H9 (cell line): Measurements from ENCODE around the gene AMY1B. TPM values are rescaled to one million over a fixed set of nuclear protein-coding genes. Genes with fewer than 3 reads are reported as not detected.
"Not testable (repeated sequence)": the region's sequence is repeated elsewhere in the genome, so short reads cannot be mapped to it uniquely, and the experiment has no call there.

ENCODE experiments used
- DNase-seq: peaks from one replicate; pipeline ENCODE4 v3.0.0-alpha.2; 2017
- H2AFZ ChIP-seq: one replicate; pipeline ENCODE4 v1.6.1; 2013; ENCODE audit warnings: mild to moderate bottlenecking, low read length, control low read depth, moderate library complexity
- H2AK5ac ChIP-seq: 2 replicates; pipeline ENCODE4 v1.6.1; 2013; ENCODE audit warnings: low read length, control low read depth, mixed read lengths; ENCODE audit not compliant: insufficient read length
- H2BK120ac ChIP-seq: one replicate; pipeline ENCODE4 v1.6.1; 2013; ENCODE audit warnings: low read depth, mild to moderate bottlenecking, low read length, control low read depth, inconsistent platforms; ENCODE audit not compliant: poor library complexity, severe bottlenecking
- H2BK12ac ChIP-seq: 2 replicates; pipeline ENCODE4 v1.6.1; 2013; ENCODE audit warnings: low read length, control low read depth, mixed read lengths, low read depth; ENCODE audit not compliant: insufficient read length
- H2BK15ac ChIP-seq: 2 replicates; pipeline ENCODE4 v1.6.1; 2013; ENCODE audit warnings: low read depth, low read length, control low read depth
- H2BK20ac ChIP-seq: one replicate; pipeline ENCODE4 v1.6.1; 2013; ENCODE audit warnings: low read depth, mild to moderate bottlenecking, low read length, control low read depth, inconsistent platforms; ENCODE audit not compliant: poor library complexity, severe bottlenecking
- H2BK5ac ChIP-seq: 2 replicates; pipeline ENCODE4 v1.6.1; 2013; ENCODE audit warnings: low read length, control low read depth, mixed read lengths; ENCODE audit not compliant: insufficient read length
- H3K14ac ChIP-seq: 2 replicates; pipeline ENCODE4 v1.6.1; 2013; ENCODE audit warnings: low read length, control low read depth; ENCODE audit not compliant: insufficient read depth
- H3K18ac ChIP-seq: 2 replicates; pipeline ENCODE4 v1.6.1; 2013; ENCODE audit warnings: low read depth, mild to moderate bottlenecking, mixed read lengths, low read length, control low read depth; ENCODE audit not compliant: insufficient read length
- H3K23ac ChIP-seq: 2 replicates; pipeline ENCODE4 v1.6.1; 2013; ENCODE audit warnings: low read length, control low read depth, mixed read lengths, low read depth; ENCODE audit not compliant: insufficient read length
- H3K23me2 ChIP-seq: 2 replicates; pipeline ENCODE4 v1.6.1; 2013; ENCODE audit warnings: low read depth, mild to moderate bottlenecking, mixed read lengths, low read length, control low read depth; ENCODE audit not compliant: insufficient read length, poor library complexity, severe bottlenecking
- H3K27ac ChIP-seq: 2 replicates; pipeline ENCODE4 v1.5.1; 2013; ENCODE audit warnings: low read length, control low read depth, mixed read lengths, low read depth; ENCODE audit not compliant: insufficient read length
- H3K27me3 ChIP-seq: 2 replicates; pipeline ENCODE4 v1.6.1; 2013; ENCODE audit warnings: low read length, control low read depth, inconsistent platforms; ENCODE audit not compliant: insufficient read depth
- H3K4ac ChIP-seq: 2 replicates; pipeline ENCODE4 v1.6.1; 2013; ENCODE audit warnings: low read depth, mild to moderate bottlenecking, control low read depth, inconsistent platforms, low read length, moderate library complexity
- H3K4me1 ChIP-seq: 2 replicates; pipeline ENCODE4 v1.6.1; 2013; ENCODE audit warnings: low read length, control low read depth, inconsistent platforms; ENCODE audit not compliant: insufficient read depth
- H3K4me2 ChIP-seq: 2 replicates; pipeline ENCODE4 v1.6.1; 2013; ENCODE audit warnings: low read length, control low read depth, mixed read lengths; ENCODE audit not compliant: insufficient read length, insufficient read depth
- H3K56ac ChIP-seq: 2 replicates; pipeline ENCODE4 v1.6.1; 2013; ENCODE audit warnings: low read depth, mild to moderate bottlenecking, mixed read lengths, low read length, control low read depth; ENCODE audit not compliant: insufficient read length
- H3K79me1 ChIP-seq: 2 replicates; pipeline ENCODE4 v1.6.1; 2013; ENCODE audit warnings: low read depth, mild to moderate bottlenecking, moderate library complexity, low read length, control low read depth, inconsistent platforms; ENCODE audit not compliant: insufficient read depth, poor library complexity, severe bottlenecking
- H3K79me2 ChIP-seq: 2 replicates; pipeline ENCODE4 v1.6.1; 2013; ENCODE audit warnings: low read length, control low read depth, inconsistent platforms; ENCODE audit not compliant: insufficient read depth
- H3K9ac ChIP-seq: 2 replicates; pipeline ENCODE4 v1.6.1; 2013; ENCODE audit warnings: low read length, control low read depth, mixed read lengths; ENCODE audit not compliant: insufficient read length; ENCODE audit errors: extremely low read depth
- H3K9me3 ChIP-seq: one replicate; pipeline ENCODE4 v1.6.1; 2013; ENCODE audit warnings: low read depth, low read length, inconsistent platforms; ENCODE audit not compliant: control insufficient read depth
- H3T11ph ChIP-seq: one replicate; pipeline ENCODE4 v1.6.1; 2013; ENCODE audit warnings: mild to moderate bottlenecking, low read length, control low read depth, inconsistent platforms
- H4K20me1 ChIP-seq: one replicate; pipeline ENCODE4 v1.6.1; 2013; ENCODE audit not compliant: control insufficient read depth, insufficient read length, insufficient read depth
- H4K5ac ChIP-seq: 2 replicates; pipeline ENCODE4 v1.6.1; 2013; ENCODE audit warnings: low read depth, mild to moderate bottlenecking, mixed read lengths, low read length, control low read depth; ENCODE audit not compliant: insufficient read length
- H4K8ac ChIP-seq: replicated peaks from 2 replicates; pipeline ENCODE4 v1.6.1; 2013; ENCODE audit warnings: low read length, control low read depth, mixed read lengths, low read depth; ENCODE audit not compliant: insufficient read length
- H4K91ac ChIP-seq: 2 replicates; pipeline ENCODE4 v1.6.1; 2013; ENCODE audit warnings: low read depth, mild to moderate bottlenecking, moderate library complexity, mixed read lengths, low read length, control low read depth; ENCODE audit not compliant: insufficient read length
- H3K27ac Mint-ChIP-seq, 3 experiments: 2 replicates in 2 of 3; 3 replicates in 1 of 3; pipeline ENCODE4 v1.8.0; 2020 to 2021; ENCODE audit warnings: mixed read lengths in 3 of 3, mild to moderate bottlenecking in 1 of 3, moderate library complexity in 1 of 3
- H3K27me3 Mint-ChIP-seq: 2 replicates; pipeline ENCODE4 v1.8.0; 2021; ENCODE audit warnings: low read depth, mild to moderate bottlenecking, moderate library complexity, mixed read lengths
- H3K36me3 Mint-ChIP-seq, 3 experiments: 2 replicates in 2 of 3; 3 replicates in 1 of 3; pipeline ENCODE4 v1.8.0; 2020 to 2021; ENCODE audit warnings: low read depth in 3 of 3, mixed read lengths in 3 of 3; ENCODE audit not compliant: insufficient read depth in 1 of 3
- H3K4me1 Mint-ChIP-seq, 2 experiments: 2 replicates each; pipeline ENCODE4 v1.8.0; 2020; ENCODE audit warnings: mixed read lengths in 2 of 2
- H3K4me3 Mint-ChIP-seq, 2 experiments: 2 replicates in 1 of 2; 3 replicates in 1 of 2; pipeline ENCODE4 v1.8.0; 2020 to 2021; ENCODE audit warnings: mild to moderate bottlenecking in 2 of 2, mixed read lengths in 2 of 2, moderate library complexity in 1 of 2
- H3K9me3 Mint-ChIP-seq, 2 experiments: 2 replicates in 1 of 2; 3 replicates in 1 of 2; pipeline ENCODE4 v1.8.0; 2020; ENCODE audit warnings: mild to moderate bottlenecking in 2 of 2, mixed read lengths in 2 of 2, moderate library complexity in 1 of 2
- WGBS: extraction: QIAGEN DNeasy Blood & Tissue Kit; methylation state at CpG from one replicate; pipeline ENCODE4 v1.1.7; 2013; ENCODE audit warnings: missing lambda C conversion rate, low lambda C conversion rate, mixed read lengths; ENCODE audit not compliant: insufficient read length; ENCODE audit errors: extremely low coverage; 5-methylcytosine and 5-hydroxymethylcytosine counted together
- total RNA-seq: library from RNA; stranded (reverse); gene quantifications from 2 replicates; pipeline ENCODE4 v1.2.1, GENCODE V29; 2021

AMY1B gene
- total RNA-seq, 1 experiment from 2014 or later = not detected

DNA sequence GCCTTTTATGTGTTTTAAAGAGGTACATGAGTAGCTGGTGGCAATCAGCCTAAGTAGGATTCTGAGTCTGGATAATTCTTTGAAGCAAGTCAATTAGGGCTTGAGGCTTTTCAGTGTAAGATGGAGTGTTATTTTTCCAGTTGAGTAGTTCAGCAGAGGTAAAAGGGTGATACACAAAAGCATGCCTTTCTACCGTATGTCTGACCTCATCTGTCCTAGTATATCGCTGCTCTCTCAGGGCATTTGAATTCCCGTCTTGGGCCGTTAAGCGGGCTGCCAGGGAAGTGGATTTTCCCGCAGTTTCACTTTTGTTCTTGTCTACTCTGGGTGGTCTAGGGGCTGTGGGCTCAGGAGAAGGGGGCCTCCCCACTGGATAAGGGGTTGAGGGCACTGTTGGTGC is 41.9 kb downstream of the AMY1B start:
- not testable (repeated sequence) for H3K4ac ChIP-seq, H3K27ac ChIP-seq, H2BK12ac ChIP-seq, H3K27ac Mint-ChIP-seq, H3K18ac ChIP-seq, H3K36me3 Mint-ChIP-seq, H4K20me1 ChIP-seq, H3K4me1 ChIP-seq, H3K27me3 Mint-ChIP-seq, H2AFZ ChIP-seq, H3K23ac ChIP-seq, H3K56ac ChIP-seq, H3K9ac ChIP-seq, H3K4me3 Mint-ChIP-seq, H3K14ac ChIP-seq, H3K9me3 ChIP-seq, H2BK5ac ChIP-seq, H3K23me2 ChIP-seq, H2BK120ac ChIP-seq, H3K27me3 ChIP-seq, H3T11ph ChIP-seq, H3K4me2 ChIP-seq, H4K8ac ChIP-seq, H3K79me1 ChIP-seq, H4K91ac ChIP-seq, H2AK5ac ChIP-seq, DNase-seq, H3K9me3 Mint-ChIP-seq, H4K5ac ChIP-seq, H3K79me2 ChIP-seq, H3K4me1 Mint-ChIP-seq, H2BK15ac ChIP-seq, H2BK20ac ChIP-seq
- no CpG with 5 or more reads among the region's 6 CpGs for WGBS

DNA sequence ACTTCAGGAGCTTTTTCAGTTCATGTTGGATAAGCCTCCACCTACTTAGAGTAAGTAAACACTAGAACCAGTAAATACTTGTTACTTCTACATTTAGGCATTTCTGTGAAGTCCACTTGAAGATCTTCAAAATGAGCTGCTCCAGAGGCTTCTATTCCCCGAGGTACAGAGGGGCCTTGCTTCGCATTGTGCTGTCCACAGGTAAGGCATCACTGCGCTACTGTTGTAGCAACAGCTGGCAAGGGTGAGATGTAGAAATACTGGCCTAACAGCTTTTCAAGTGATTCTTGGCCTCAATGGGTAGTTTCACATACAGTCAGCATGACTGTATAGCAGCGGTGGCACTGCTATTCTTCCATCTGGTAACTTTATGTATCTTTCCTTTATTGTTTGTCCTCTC is 45.1 kb downstream of the AMY1B start:
- H4K91ac ChIP-seq, H3K4me3 Mint-ChIP-seq, H3K79me1 ChIP-seq, H3K18ac ChIP-seq, H3T11ph ChIP-seq, H3K23me2 ChIP-seq, H3K4me1 ChIP-seq, H3K9me3 ChIP-seq, H2BK12ac ChIP-seq, H2BK20ac ChIP-seq, H3K9me3 Mint-ChIP-seq, H3K4me1 Mint-ChIP-seq, H2BK120ac ChIP-seq, H3K23ac ChIP-seq, H3K56ac ChIP-seq, H3K9ac ChIP-seq, H2AFZ ChIP-seq, H3K79me2 ChIP-seq, H2BK5ac ChIP-seq, H4K8ac ChIP-seq, DNase-seq, H2BK15ac ChIP-seq, H3K27me3 ChIP-seq, H3K4ac ChIP-seq, H2AK5ac ChIP-seq, H3K14ac ChIP-seq, H3K36me3 Mint-ChIP-seq, H4K5ac ChIP-seq, H3K4me2 ChIP-seq, H3K27me3 Mint-ChIP-seq, H4K20me1 ChIP-seq, H3K27ac Mint-ChIP-seq, H3K27ac ChIP-seq: not testable (repeated sequence)
- WGBS = no CpG with 5 or more reads among the region's 4 CpGs
